ENCODE results near the gene NKD2.
"Not testable (repeated sequence)": the region's sequence is repeated elsewhere in the genome, so short reads cannot be mapped to it uniquely, and the experiment has no call there.

NKD2 gene

GRCh38 chr5:1075931-1076330 is 67.3 kb downstream of the NKD2 start:
- DNase-seq, result no peak

DNA sequence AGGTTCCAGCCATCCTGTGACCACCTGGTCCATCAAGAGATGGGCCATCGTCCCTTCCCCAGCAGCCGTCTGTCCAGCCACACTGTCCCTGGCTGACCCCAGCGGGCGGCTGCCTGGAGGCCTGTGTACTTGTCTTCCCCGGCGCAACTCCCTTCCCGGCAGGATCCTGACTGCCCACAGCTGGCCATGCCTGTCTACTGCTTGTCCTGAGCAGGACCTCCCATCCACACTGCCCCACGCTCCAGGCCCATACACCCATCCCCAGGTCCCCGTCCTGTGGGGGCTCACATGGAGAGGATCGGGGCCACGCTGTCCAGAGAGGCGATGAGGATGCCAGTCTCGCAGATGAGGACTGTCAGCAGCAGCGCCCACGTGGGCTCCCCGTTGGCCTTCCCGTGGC is 67.8 kb downstream of the NKD2 start:
- no peak for DNase-seq

DNA sequence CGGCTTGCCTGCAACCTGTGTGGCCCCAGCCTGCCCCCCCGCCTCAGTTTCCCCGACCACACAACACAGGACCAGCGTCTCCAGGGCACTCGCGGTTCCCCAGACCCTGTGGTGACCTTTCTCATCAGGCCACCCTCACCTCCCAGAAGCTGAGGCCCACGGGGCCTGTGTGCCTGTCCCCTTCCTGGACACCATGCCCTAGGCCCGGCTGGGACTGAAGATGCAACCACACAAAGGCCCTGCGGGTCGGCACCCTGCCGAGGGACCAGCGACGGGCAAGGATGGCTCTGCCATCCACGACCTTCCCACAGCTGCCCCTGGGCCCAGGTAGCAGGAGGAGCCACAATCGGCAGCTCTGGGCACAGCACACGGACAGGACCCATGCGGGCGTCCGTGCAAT is 68.4 kb downstream of the NKD2 start:
- no peak for DNase-seq

- no peak for DNase-seq
These were observed 69.0 kb downstream of the NKD2 start for GRCh38 chr5:1077491-1078020.

GRCh38 chr5:1078206-1078605 is 69.6 kb downstream of the NKD2 start:
- DNase-seq, result no peak

- DNase-seq, result no peak
These were observed 70.2 kb downstream of the NKD2 start for GRCh38 chr5:1078851-1079250.

- DNase-seq, result no peak
These were observed 70.9 kb downstream of the NKD2 start for GRCh38 chr5:1079486-1079885.

- DNase-seq, result no peak
These were observed 71.4 kb downstream of the NKD2 start for GRCh38 chr5:1079961-1080360.

- DNase-seq, result no peak
These were observed 71.8 kb downstream of the NKD2 start for GRCh38 chr5:1080432-1080831.

DNA sequence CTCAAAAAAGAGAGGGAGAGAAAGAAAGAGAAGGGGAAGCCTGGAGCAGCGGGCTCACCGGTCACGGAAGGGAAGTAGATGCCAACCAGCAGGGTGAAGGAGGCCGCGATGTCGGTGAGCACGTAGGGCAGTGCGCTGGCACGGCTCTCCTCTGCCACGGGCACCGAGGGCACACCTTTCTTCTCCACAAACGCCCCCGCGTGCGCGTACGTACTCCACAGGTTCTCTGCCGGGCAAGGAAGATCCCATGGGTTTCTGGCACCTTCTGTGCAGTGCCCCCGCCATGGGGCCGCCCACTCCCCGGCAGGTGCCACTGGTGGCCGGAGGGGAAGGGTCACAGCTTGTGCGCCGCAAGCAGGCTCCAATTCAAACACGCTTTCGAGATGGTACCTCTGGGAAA is 72.9 kb downstream of the NKD2 start:
- no peak for DNase-seq

DNA sequence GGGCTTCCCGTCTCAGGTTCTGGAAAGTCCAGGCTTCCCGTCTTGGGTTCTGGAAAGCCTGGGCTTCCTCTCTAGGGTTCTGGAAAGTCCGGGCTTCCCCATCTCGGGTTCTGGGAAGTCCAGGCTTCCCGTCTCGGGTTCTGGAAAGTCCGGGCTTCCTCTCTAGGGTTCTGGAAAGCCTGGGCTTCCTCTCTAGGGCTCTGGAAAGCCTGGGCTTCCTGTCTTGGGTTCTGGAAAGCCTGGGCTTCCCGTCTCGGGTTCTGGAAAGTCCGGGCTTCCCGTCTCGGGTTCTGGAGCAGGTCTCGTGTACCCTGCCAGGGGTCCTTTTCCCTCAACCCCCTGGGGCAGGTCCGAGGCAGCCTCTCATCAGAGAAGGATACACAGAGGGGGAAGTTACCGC is 74.4 kb downstream of the NKD2 start:
- DNase-seq, result not testable (repeated sequence)

DNA sequence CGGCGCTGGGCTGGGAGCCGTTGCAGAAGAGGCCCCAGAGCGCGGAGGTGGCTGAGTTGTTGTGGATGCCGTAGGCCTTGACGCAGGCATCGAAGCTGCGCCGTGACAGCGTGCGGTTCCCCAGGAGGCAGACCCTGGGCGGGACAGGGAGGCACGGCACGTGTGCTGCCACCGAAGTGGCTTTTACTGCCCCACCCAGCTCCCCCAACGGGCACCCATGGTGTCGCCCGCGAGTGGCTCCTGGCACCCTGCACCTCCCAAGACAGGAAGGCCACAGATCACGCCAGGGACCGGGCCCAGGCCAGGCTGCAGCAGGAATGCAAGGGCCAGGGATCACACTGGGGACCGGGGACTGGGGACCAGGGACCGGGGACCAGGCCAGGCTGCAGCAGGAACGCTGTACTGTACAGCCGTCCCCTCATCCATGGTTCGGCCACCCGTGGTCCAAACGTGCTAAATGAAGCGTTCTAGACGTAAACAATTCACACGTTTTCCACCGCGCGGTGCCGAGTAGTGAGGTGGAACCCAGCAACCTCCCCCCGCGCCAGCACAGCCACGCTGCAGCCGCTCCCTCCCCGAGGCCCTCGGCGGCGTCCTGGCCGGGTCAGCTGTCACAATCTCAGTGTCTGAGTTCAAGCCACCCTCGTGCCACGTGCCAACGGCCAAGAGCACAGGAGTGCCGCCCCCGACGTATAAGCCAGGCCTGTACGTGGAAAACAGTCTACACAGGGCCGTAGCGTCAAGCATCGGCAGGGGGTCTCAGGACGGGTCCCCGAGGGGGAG is 75.4 kb downstream of the NKD2 start:
- no peak for DNase-seq

DNA sequence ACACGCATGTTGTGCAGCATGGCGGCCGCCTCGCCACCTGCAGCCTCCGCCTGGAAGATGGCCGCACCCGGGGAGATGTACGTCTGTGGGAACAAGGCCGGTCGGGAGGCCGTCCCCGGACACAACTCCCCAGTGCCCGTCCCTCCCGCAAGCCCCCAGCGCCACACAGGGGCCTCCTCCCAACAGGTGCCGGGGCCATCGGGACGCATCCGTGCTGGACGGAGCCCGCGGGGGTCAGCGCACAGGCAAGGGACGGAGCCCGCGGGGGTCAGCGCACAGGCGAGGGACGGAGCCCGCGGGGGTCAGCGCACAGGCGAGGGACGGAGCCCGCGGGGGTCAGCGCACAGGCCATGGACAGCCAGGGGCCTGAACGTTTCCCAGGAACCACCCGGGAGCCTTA is 76.8 kb downstream of the NKD2 start:
- no peak for DNase-seq

DNA sequence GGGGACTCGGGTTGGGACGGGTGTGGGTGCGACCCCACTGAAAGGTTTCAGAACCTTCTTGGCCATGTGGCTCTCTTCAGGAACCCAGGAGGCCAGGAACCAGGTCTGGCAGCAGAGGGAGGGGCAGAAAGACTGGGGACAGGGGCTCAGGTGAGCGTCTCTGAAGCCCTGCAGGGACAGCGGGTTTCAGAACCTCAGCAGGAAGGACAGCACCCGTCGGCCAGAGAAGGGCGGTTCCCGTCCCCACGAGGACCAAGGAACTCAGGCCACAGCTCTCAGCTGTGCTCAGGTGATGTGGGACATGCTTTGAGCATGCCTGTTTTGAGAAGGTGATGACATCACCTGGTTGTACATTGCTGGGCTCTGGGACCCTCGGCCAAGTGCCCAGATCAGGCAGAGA is 77.5 kb downstream of the NKD2 start:
- DNase-seq, result no peak

DNA sequence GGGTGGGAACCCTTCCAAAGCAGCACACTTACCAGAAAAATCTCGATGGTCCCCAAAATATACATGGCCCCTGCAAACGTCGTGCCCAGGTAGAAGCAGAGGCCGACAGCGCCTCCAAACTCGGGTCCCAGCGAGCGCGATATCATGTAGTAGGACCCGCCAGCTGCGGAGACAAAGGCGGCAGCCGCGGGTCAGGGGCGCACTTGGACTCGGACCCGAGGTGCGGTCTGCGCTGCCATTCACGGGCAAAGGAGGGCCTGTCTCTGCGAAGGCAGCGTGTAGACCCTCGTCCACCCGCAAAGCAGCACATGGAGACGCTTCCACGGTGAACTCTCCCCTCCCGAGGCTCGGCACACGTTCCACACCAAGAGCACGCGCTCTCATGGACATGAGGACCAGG is 78.3 kb downstream of the NKD2 start:
- DNase-seq, result no peak

DNA sequence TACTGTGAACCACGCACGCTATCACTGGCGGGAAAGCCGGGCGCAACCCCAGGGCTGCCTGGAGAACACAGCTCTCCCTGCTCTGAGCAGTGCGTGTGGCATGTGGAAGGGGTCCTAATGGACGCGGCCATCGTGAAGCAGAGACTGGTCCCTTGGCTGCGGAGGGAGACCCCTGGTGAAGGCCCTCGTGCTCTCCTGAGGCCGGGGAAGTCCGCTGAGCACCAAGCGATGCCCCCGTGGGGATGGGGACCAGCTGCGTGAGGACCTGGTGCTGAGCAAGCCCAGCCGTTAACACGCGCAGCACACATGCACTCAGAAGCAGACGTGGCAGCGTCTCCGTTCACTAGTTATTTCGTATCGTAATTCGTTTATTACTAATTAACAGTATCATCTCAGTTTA is 78.8 kb downstream of the NKD2 start:
- no peak for DNase-seq

DNA sequence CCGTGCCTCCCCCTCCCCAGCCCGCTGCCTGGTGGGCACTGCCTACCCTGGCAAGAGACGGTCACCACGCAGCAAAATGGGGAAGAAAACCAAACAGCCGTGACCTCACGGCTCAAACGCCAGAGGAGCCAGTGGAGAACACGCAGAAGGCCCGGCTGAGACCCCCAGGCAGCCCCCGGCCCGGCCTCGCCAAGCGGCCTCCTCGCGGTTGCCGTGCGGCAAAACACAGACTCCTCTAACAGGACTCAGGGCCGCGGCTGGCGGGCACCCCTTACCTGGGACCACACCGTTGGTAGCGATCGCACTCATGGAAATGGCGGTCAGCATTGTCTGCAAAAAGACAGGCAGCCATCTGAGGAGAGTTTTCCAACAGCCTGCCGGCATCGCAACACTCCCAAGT is 79.4 kb downstream of the NKD2 start:
- DNase-seq, result no peak
